ENCODE measurements around the gene WT1. TPM values are rescaled to one million over a fixed set of nuclear protein-coding genes. Genes with fewer than 3 reads are reported as not detected.

The WT1 gene
- total RNA-seq (2013; cell fraction: nucleolus; rRNA removed) = 0.40 and 0.56 TPM in 2 replicates
- total RNA-seq (2014; rRNA removed) (not detected in 2 replicates), total RNA-seq (2014; rRNA removed; fragmentation: Illumina TruSeq; extraction: Trizol) (0.05 TPM in 1 of 2 replicates, not detected in the other), total RNA-seq (2021) (not detected in 2 replicates), polyA plus RNA-seq (2011; rRNA removed) (0.37 and 0.69 TPM in 2 replicates), polyA plus RNA-seq (2014; fragmentation: Illumina TruSeq; extraction: Trizol) (not detected in 2 replicates), polyA plus RNA-seq (2014; fragmentation: Nextera tagmentation; extraction: Ambion mirVana) (not detected), polyA plus RNA-seq (2014; rRNA removed) (0.03 and 0.08 TPM in 2 replicates), polyA plus RNA-seq (2016; fragmentation: Nextera tagmentation; extraction: Ambion mirVana) (under 1 TPM in 1 of 2 experiments, not detected in 1; 0.07 TPM), polyA minus RNA-seq (2011; rRNA and poly(A)+ RNA removed) (0.15 and 0.36 TPM in 2 replicates), Bru-seq, nascent RNA (percentile 20 among the genes with signal in this experiment), BruChase-seq, experiment 1, labeled RNA remaining after a 6-hour chase (percentile 13 among the genes with signal in this experiment), BruChase-seq, experiment 2, labeled RNA remaining after a 2-hour chase (percentile 20 among the genes with signal in this experiment)
- polyA plus RNA-seq (2011; ENCODE audit: low read depth) = 0.09 TPM
- 0.30 and 0.39 TPM in 2 replicates for polyA plus RNA-seq (2011; cell fraction: cytosol; rRNA removed)
- 0.06 and 0.28 TPM in 2 replicates for polyA plus RNA-seq (2011; cell fraction: nucleus; rRNA removed)
- 0.08 TPM in 1 of 2 replicates, not detected in the other for polyA plus RNA-seq (2012)
- polyA minus RNA-seq (2011; cell fraction: cytosol; rRNA and poly(A)+ RNA removed) = not detected in 2 replicates
- polyA minus RNA-seq (2011; cell fraction: nucleus; rRNA and poly(A)+ RNA removed) = 0.12 and 0.19 TPM in 2 replicates
- long read RNA-seq, experiment 1, partial matches to known transcripts = 1 of 2 reads
- long read RNA-seq, experiment 1, other reads (novel, unspliced or antisense) = 1 of 2 reads
- long read RNA-seq, experiment 2, partial matches to known transcripts = 4 of 4 reads
- long read RNA-seq, experiment 2, other reads (novel, unspliced or antisense) = 0 of 4 reads

DNA sequence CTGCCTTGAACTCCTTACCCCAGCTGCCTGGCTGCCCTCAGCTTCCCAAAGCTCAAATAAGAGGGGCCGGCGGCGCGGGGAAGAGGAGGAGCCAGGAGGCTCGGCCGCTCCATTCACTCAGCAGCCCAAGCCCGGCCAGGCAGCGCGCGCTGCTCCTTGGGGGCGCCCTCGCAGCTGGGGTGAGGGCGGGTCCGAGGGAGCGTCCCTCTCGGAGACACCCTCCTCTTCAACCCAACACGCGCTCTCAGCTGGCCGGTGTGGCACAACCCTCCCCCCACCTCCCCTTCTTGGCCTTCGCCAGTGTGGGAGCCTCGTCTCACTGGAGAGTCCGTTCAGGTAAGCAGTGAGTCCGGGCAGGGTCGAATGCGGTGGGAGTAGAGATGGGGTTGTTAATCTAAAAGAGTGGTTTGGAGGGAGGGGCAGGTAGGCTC, at the start of gene WT1:
WT1 (minus strand) TSS at position 29 of the 431 bp plus-strand sequence.
- WGBS (ENCODE audit: insufficient coverage, insufficient replicate concordance, low lambda C conversion rate, missing lambda C conversion rate) = 31% methylated on average over 24 of the region's 25 CpGs

More for the DNA sequence above, at the start of gene WT1:
- no peaks in the 10 kb centered on the region; the same call in 2 of the 3 replicates for H3K9me3 ChIP-seq (replicated peaks; ENCODE audit: control insufficient read depth, insufficient read depth, low read length)
- no peaks in the 10 kb centered on the region for H3K79me2 ChIP-seq (ENCODE audit: control insufficient read depth, insufficient read depth, low read length)
- POLR2A ChIA-PET = no interaction called here
- no peak for TF ChIP-seq RAD21 (IDR thresholded peaks at IDR 0.05; ENCODE audit: insufficient read depth, low read depth, low read length)
- TF ChIP-seq POLR2A (IDR thresholded peaks at IDR 0.05; ENCODE audit: low read depth, low read length) = no peak
- no peak for TF ChIP-seq FOS (IDR thresholded peaks at IDR 0.05; ENCODE audit: borderline replicate concordance, extremely low read depth, insufficient read length)
- TF ChIP-seq, protein P1, sequence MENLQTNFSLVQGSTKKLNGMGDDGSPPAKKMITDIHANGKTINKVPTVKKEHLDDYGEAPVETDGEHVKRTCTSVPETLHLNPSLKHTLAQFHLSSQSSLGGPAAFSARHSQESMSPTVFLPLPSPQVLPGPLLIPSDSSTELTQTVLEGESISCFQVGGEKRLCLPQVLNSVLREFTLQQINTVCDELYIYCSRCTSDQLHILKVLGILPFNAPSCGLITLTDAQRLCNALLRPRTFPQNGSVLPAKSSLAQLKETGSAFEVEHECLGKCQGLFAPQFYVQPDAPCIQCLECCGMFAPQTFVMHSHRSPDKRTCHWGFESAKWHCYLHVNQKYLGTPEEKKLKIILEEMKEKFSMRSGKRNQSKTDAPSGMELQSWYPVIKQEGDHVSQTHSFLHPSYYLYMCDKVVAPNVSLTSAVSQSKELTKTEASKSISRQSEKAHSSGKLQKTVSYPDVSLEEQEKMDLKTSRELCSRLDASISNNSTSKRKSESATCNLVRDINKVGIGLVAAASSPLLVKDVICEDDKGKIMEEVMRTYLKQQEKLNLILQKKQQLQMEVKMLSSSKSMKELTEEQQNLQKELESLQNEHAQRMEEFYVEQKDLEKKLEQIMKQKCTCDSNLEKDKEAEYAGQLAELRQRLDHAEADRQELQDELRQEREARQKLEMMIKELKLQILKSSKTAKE (IDR thresholded peaks at IDR 0.05; ENCODE audit: low read depth, poor library complexity, severe bottlenecking) = no peak
- no peak for TF ChIP-seq ZNF207 (IDR thresholded peaks at IDR 0.05; ENCODE audit: borderline replicate concordance)
- TF ChIP-seq MYB (IDR thresholded peaks at IDR 0.05; ENCODE audit: borderline replicate concordance, low read depth, low read length) = no peak
- TF ChIP-seq NFIC (IDR thresholded peaks at IDR 0.05; ENCODE audit: low read depth, low read length) = no peak
- TF ChIP-seq NFXL1 (IDR thresholded peaks at IDR 0.05; ENCODE audit: borderline replicate concordance) = no peak
- TF ChIP-seq YBX1 (IDR thresholded peaks at IDR 0.05) = no peak
- TF ChIP-seq, protein P2, sequence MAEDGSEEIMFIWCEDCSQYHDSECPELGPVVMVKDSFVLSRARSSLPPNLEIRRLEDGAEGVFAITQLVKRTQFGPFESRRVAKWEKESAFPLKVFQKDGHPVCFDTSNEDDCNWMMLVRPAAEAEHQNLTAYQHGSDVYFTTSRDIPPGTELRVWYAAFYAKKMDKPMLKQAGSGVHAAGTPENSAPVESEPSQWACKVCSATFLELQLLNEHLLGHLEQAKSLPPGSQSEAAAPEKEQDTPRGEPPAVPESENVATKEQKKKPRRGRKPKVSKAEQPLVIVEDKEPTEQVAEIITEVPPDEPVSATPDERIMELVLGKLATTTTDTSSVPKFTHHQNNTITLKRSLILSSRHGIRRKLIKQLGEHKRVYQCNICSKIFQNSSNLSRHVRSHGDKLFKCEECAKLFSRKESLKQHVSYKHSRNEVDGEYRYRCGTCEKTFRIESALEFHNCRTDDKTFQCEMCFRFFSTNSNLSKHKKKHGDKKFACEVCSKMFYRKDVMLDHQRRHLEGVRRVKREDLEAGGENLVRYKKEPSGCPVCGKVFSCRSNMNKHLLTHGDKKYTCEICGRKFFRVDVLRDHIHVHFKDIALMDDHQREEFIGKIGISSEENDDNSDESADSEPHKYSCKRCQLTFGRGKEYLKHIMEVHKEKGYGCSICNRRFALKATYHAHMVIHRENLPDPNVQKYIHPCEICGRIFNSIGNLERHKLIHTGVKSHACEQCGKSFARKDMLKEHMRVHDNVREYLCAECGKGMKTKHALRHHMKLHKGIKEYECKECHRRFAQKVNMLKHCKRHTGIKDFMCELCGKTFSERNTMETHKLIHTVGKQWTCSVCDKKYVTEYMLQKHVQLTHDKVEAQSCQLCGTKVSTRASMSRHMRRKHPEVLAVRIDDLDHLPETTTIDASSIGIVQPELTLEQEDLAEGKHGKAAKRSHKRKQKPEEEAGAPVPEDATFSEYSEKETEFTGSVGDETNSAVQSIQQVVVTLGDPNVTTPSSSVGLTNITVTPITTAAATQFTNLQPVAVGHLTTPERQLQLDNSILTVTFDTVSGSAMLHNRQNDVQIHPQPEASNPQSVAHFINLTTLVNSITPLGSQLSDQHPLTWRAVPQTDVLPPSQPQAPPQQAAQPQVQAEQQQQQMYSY (CRISPR knock-in tag; IDR thresholded peaks at IDR 0.05) = no peak
- H4K20me1 ChIP-seq (ENCODE audit: control insufficient read depth, insufficient read depth) = no peaks in the 10 kb centered on the region
- DNase-seq (ENCODE audit: low read depth, low spot score) = no peak
- peaks cover 20 to 28% of the 10 kb centered on the region in 2 experiments for H3K27me3 ChIP-seq (replicated peaks in 1 of 2; ENCODE audit: control insufficient read depth in 2 of 2, insufficient read depth in 2 of 2, low read length in 1 of 2)
- SMC1A ChIA-PET (ENCODE audit: uncharacterized antibody, unreplicated experiment) = no interaction called here
- BruUV-seq (replicated peaks) = no TSS peak
- RAD21 ChIA-PET (ENCODE audit: unreplicated experiment) = no interaction called here
- intact Hi-C loops (cut with micrococcal nuclease; ENCODE audit: unreplicated experiment) = no loop called here
- H3K9ac ChIP-seq (ENCODE audit: control insufficient read depth, insufficient read depth, low read length) = no peak within 1 kb of the TSS
- ATAC-seq = no peak
- no peak within 1 kb of the TSS for H2AFZ ChIP-seq (ENCODE audit: control insufficient read depth, low read depth, low read length)
- H3K4me2 ChIP-seq (ENCODE audit: control insufficient read depth, insufficient read depth) = 0 out of 2 replicates have a peak within 1 kb of the TSS, but pooled peaks have one; percentile 17
- H3K27ac ChIP-seq (ENCODE audit: control insufficient read depth, insufficient read depth) = no peak within 1 kb of the TSS
- H3K36me3 ChIP-seq (ENCODE audit: control insufficient read depth in 2 of 2, insufficient read depth in 2 of 2, low read length in 1 of 2) = no peaks in the 10 kb centered on the region
- no peaks in the 10 kb centered on the region for H3K4me1 ChIP-seq (ENCODE audit: control insufficient read depth, insufficient read depth, low read length)
- in situ Hi-C loops (cut with MboI) = no loop called here
- H3K4me3 ChIP-seq = no peak within 1 kb of the TSS
- CTCF ChIA-PET = no interaction called here
- no peak for FAIRE-seq

Measured in GM12878 (cell line).